H7 (cell line): ENCODE results near the gene OVCH1. TPM values are rescaled to one million over a fixed set of nuclear protein-coding genes. Genes with fewer than 3 reads are reported as not detected.

Experiments used
- DNase-seq: peaks from one replicate; pipeline ENCODE4 v3.0.0; 2012
- H3K27me3 ChIP-seq: 2 replicates; pipeline ENCODE4 v1.6.0; 2011; ENCODE audit warnings: mild to moderate bottlenecking, low read length; ENCODE audit not compliant: control insufficient read depth, insufficient read depth
- H3K36me3 ChIP-seq: replicated peaks from 2 replicates; pipeline ENCODE4 v1.5.1; 2011; ENCODE audit warnings: low read length; ENCODE audit not compliant: control insufficient read depth, insufficient read depth
- H3K4me3 ChIP-seq: 2 replicates; pipeline ENCODE4 v1.5.1; 2011; ENCODE audit warnings: low read depth, mild to moderate bottlenecking, control low read depth, low read length, moderate library complexity; ENCODE audit not compliant: insufficient read depth
- total RNA-seq: library from RNA; depleted of rRNA; stranded (reverse); fragments of >200 nt; shearing (Covaris generic); gene quantifications from 2 replicates; pipeline ENCODE4 v1.2.3, GENCODE V29; 2014

OVCH1 gene
- total RNA-seq, 1 experiment from 2014 or later = not detected

DNA sequence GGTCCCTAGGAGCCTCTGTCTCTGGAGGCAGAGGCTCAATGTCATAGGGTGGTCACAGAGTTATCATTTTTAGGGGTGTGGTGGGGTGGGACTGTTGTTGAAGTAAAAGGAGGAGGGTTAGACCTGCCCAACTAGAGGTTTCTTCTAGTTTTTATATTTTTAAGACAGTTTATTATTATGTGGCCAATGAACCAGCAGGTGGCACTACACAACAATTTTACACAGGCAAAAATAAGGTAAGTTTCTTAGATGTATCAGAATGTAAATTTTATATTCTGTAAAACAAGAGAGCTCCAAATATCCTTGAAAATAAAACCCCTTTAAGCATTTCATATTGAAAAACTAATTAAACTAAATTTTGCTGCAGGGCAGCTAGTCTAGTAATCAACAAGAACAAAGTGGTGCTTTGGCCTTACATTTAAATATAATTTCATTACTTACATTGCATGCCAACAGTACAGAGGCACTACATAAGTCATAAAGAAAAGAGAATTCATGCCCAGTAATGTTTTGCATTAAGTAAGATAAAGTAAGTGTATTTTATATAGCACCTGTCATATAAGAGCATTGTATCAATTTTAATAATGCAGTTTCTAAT lies 22.2 kb upstream of the OVCH1 start:
- DNase-seq = no peak
- H3K36me3 ChIP-seq = no peaks in the 10 kb centered on the region
- H3K4me3 ChIP-seq = no peak overlapping the region
- H3K27me3 ChIP-seq = no peaks in the 10 kb centered on the region

DNA sequence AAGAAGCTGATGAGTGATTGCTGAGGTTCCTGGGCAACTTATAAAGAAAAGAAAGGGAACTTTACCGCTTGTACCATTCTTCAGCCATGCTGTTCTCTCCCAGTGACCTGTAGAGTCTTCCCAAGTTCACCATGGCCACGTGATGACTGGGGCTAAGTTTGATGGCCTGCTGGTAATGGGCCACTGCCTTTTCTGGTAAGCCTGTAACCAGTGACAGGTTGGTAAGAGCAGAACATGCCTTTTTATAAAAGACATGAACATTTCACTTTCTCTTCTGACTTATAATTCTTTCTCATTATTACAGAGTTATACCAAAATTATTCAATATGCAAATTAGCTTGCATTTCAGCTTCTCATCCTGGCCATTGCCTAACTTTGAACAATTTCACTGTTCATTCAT lies 20.9 kb upstream of the OVCH1 start:
- Histone ChIP-seq H3K27me3 (no peaks in the 10 kb centered on the region), H3K4me3 (no peak overlapping the region), H3K36me3 (no peaks in the 10 kb centered on the region)
- DNase-seq = no peak

DNA sequence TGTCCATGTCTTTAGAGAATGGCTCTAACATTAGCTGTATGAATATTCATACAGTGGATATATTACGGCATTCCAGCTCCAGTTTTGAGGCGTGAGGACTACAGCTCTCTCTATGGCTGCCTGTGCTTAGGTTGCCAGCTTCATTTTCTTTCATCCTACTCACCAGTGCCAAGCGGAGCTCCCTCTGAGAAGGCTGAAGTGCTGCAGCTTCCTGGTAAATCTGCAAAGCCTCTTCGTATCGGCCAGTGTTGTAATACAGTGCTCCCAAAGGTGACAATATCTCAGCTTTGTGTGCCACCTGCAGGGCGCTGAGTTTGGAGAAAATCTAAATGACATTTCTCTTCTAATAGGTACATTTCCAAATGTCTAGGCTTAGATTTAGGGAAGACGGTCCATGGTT lies 19.8 kb upstream of the OVCH1 start:
- Histone ChIP-seq H3K4me3 (no peak overlapping the region), H3K36me3 (no peaks in the 10 kb centered on the region), H3K27me3 (no peaks in the 10 kb centered on the region)
- DNase-seq = no peak

DNA sequence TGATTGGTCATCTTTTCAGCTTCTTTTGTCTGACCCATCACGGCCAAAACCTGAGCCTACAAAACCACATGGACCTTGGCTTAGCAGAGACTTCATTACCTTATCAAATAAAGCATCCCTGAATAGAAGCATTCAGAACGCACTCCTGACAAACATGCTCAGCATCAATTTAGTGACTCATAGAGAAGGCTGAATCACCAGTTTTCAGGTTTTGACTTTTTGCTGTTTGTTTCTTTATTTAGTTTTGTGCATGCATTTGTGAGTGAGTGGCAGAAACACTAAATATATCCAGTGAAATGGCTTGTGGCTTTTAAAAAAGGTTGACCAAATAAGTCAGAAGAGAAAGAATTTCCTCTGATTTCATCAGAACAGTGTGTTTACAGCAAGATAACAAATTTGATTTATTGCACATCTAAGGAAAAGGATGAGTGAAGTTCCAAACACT lies 19.0 kb upstream of the OVCH1 start:
- Histone ChIP-seq H3K27me3 (no peaks in the 10 kb centered on the region), H3K4me3 (no peak overlapping the region), H3K36me3 (no peaks in the 10 kb centered on the region)
- DNase-seq = no peak

DNA sequence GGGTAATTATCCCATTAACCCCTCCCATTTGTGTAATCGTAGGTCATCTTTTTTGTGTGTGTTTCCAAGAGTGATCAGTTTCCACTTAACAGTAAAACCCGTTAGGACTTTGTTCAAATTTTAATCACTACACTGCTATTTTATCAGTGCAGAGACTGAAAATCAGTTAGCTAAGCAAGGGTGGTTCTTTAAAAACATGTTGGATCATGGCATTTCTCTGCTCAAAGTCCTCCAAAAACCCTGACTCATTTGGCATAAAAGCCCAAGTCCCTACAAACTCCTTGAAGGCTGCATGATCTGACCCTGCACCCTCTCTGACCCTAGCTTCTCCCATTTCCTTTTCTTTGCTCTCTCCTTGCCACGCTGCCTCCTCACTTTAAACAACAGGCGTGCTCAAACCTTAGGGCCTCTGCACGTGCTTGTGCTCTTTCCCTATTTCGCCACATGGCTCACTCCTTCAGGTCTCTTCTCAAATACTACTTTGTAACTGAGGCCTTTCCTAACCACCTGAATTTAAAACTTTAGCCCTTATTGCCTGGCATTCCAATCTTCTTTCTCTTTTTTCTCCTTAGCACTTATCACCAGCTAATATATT lies 13.2 kb upstream of the OVCH1 start:
- Histone ChIP-seq H3K27me3 (no peaks in the 10 kb centered on the region), H3K36me3 (no peaks in the 10 kb centered on the region), H3K4me3 (no peak overlapping the region)
- no peak for DNase-seq

DNA sequence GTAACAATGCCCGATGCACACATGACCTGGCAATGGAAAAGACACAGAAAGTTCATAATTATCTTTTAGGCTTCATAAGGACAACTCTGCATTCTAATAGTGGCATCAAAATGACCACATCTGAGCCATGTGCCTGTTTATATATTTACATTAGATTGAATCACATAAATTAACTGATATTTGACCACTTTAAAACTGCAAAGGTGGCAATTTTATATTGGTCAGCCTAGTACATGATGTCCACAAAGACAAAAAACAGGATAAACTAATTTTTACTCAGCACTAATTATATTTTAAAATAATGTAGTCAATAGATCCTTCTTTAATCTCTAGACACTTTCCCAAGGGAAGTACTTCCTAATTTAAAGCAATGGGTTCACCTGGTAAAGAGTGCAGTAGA lies 12.0 kb upstream of the OVCH1 start:
- no peak for DNase-seq
- H3K27me3 ChIP-seq = no peaks in the 10 kb centered on the region

DNA sequence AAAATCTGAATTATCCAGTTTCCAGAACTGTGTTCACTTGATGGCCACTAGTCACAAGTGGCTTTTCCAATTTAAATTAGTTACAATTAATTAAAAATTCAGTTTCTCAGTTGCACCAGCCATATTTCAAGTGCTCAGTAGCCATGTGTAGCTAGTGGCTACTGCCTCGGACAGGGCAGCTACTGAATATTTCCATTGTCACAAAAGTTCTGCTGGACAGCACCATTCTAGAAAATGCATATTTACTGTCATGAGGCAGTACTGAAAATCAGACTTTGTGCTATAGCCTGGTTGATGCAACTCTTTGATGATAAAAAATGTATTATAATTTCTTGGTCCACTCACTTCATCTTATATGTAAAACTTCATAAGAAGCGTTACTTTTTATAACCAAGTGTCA lies 11.5 kb upstream of the OVCH1 start:
- Histone ChIP-seq H3K36me3 (no peaks in the 10 kb centered on the region), H3K4me3 (no peak overlapping the region), H3K27me3 (no peaks in the 10 kb centered on the region)
- DNase-seq = no peak

More for the DNA sequence above, 12.0 kb upstream of the OVCH1 start:
- no peaks in the 10 kb centered on the region for H3K36me3 ChIP-seq
- H3K4me3 ChIP-seq = no peak overlapping the region

DNA sequence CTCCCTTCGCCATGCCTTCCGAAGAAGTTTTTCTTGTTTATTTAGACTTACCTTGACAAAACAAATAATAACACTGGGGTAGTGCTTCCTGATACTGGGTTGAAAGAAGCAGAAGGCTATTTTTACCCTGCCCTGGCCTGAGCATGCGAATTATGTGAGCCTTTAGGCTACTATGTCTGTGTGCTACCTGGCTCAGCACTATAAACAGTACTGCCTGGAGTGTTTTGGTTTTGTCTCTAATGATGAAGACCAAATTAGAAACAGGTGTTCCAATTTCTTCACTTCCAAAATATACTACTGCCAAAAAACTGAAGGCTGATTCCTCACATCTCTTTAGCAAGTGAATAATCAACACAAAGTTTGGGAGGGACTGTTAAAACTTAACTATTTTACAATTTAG lies 7.6 kb upstream of the OVCH1 start:
- H3K4me3 ChIP-seq = no peak overlapping the region
- H3K36me3 ChIP-seq = no peaks in the 10 kb centered on the region
- no peaks in the 10 kb centered on the region for H3K27me3 ChIP-seq
- DNase-seq = no peak

DNA sequence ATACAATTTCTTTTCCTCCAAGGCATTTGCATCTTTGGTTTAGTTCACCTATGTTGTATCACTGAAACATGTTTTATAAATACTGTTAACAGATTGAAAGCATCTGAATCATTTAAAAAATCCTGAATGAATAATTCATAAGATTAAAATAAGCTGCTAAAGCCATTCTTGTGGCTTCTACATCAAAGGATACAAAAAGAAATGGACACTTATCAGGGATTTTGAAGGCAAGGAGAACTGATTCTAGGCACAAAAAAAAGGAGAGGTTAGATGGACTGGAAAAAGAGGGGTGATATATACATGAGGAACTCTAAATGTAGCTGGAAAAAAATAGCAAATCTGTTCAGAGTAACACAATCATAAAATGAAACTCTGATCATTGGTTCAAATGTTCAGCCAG lies 5.8 kb upstream of the OVCH1 start:
- Histone ChIP-seq H3K36me3 (no peaks in the 10 kb centered on the region), H3K27me3 (no peaks in the 10 kb centered on the region), H3K4me3 (no peak overlapping the region)
- no peak for DNase-seq

DNA sequence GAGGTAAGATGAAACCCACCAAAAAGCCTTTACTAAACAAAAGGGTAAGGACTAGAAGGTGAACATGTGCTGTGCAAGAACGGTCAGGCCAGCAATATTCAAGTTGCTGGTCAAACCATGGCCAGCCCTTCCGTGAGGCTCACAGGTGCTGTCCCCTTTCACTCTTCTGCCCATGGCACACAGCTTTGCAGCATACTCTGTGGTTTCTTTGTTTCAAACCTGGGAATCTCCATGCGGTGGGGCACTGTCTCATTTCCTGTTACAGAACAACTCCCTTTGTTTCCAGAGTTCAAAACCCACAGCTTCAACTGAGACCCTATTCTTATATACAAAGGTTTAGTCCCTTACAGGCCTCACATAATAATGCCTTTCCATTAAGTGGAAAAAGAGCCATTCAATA lies 1.7 kb upstream of the OVCH1 start:
- DNase-seq = no peak
- Histone ChIP-seq H3K4me3 (no peak overlapping the region), H3K36me3 (no peaks in the 10 kb centered on the region), H3K27me3 (no peaks in the 10 kb centered on the region)

DNA sequence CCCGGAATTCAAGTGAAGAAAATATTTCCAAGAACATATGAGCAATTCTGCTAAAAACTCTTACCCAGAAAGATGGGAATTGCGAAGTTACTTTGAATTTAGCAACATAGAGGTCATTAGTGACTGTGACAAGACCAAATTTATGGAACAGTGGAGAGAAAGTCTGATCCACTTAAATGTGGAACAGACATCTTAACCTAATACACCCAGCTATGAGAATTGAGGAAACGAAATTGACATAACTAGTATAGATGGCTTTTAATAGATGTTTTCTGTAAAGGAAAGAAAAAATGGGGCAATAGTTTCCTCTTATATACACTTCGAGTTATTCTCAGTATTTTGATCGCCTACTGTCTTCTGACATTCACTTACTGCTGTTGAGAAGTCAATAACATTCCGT lies 4.6 kb downstream of the OVCH1 start:
- no peak for DNase-seq
- Histone ChIP-seq H3K36me3 (no peaks in the 10 kb centered on the region), H3K4me3 (no peak overlapping the region), H3K27me3 (no peaks in the 10 kb centered on the region)

DNA sequence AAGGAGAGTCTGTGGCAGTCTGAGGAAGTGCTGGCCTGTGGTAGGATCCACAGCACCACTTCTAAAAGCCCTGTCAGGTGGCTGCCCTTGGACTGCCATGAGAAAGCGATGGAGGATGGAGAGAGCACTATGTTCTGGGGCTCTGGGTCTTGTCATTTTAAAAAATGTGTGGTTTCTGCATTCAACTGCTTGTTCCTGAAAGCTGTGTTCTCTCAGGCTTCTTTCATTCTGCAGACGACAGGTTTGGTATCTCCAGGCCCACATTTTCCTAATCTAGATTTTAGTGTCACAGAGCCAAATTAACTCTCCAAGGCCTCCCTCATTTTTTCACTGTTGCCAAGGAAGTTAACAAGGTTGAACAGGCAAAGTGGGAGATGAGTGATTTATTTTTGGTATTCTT lies 10.5 kb downstream of the OVCH1 start:
- no peak for DNase-seq
- Histone ChIP-seq H3K36me3 (no peaks in the 10 kb centered on the region), H3K4me3 (no peak overlapping the region), H3K27me3 (no peaks in the 10 kb centered on the region)

DNA sequence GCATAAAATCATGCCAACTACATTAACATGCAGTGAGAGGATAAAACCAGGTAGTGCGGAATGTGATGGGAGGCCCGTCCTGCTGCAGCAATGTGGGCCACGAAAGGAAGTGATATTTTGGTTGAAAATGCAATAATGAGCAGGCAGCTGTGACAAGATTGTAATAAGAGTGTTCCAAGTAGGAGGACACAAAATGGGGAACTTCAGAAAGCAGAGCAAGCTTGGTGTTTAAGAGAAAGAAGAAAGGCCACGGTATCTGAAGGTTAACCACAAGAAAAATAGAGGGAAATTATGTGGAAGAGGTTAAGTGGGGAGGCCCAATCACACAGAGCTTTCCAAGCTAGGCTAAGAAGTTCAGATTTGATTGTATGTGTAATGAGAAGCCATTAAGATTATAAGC lies 34.3 kb downstream of the OVCH1 start:
- DNase-seq = no peak
- no peaks in the 10 kb centered on the region for H3K27me3 ChIP-seq
- no peaks in the 10 kb centered on the region for H3K36me3 ChIP-seq
- no peak overlapping the region for H3K4me3 ChIP-seq

DNA sequence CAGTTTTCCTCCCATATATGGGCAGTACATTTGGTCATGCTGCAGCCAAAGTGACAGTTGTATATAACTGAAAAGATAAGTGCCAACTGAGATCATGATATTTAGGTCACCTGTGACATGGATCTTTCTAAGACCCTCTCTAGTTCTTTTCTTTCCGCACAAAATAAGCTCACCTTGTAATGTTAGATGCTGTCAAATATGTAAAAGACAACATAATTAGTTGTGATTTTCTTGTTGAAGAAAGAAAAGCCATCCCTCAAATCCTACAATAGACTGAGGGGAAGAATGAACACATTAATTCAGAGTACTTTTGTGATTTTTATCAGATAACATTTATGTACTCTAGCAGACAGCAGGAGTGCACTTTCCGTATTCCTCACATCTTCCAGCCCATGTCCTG lies 37.4 kb downstream of the OVCH1 start:
- H3K4me3 ChIP-seq = no peak overlapping the region
- H3K27me3 ChIP-seq = no peaks in the 10 kb centered on the region
- no peaks in the 10 kb centered on the region for H3K36me3 ChIP-seq
- DNase-seq = no peak

DNA sequence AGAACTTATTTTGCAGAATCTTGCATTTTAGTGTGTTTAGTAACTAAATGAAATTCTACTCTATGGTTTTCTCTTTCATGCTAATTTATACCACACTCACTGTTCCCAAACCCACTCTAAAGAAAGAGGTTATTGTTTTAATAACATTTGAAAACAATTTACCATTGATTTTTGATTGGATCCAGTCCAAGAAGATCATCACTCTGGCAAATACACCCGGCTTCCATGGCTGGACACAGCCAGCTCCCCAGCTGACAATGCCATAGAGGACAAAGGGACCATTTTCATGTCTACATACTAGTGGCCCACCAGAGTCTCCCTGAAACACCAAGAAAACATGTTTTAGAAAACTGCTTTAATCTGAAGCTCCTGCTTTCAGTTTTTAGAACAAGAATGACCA lies 42.4 kb downstream of the OVCH1 start:
- no peak for DNase-seq
- no peaks in the 10 kb centered on the region for H3K36me3 ChIP-seq

DNA sequence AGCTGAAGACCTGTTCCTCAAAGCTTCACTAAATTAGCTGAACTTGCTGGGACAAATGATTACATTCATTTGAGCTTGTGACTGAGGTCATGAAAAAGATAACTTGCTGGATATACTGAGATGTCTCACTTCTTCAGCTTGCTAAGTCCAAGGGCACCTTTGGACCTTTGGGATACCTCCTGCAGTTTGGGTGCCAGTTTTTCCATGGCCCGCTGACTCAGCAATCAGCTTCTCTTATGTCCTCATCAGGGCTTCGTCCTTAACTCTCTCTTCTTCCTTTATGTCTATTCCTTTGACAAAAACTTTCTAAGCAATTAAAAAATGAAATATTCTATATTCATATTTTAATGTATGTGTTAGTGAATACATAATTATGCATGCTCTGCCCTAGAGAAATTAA lies 45.6 kb downstream of the OVCH1 start:
- no peak overlapping the region for H3K4me3 ChIP-seq
- no peaks in the 10 kb centered on the region for H3K27me3 ChIP-seq
- no peak for DNase-seq
- H3K36me3 ChIP-seq = no peaks in the 10 kb centered on the region

More for the DNA sequence above, 42.4 kb downstream of the OVCH1 start:
- no peak overlapping the region for H3K4me3 ChIP-seq
- no peaks in the 10 kb centered on the region for H3K27me3 ChIP-seq
